Measurements from ENCODE around the gene PARVG.

Gene PARVG

DNA sequence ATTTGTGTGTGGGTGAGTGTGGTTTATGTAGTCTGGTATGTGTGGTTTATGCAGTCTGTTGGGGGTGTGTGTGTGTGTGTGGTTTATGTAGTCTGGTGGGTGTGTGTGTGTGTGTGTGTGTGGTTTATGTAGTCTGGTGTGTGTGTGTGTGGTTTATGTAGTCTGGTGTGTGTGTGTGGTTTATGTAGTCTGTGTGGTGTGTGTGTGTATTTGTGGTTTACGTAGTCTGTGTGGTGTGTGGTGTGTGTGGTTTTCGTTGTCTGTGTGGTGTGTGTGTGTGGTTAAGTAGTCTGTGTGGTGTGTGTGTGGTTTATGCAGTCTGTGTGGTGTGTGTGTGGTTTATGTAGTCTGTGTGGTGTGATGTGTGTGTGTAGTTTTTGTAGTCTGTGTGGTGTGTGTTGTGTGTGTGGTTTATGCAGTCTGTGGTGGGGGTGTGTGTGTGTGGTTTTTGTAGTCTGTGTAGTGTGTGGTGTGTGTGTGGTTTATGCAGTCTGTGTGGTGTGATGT is 26.2 kb upstream of the PARVG start:
- no peak for DNase-seq (ENCODE audit: low read depth in 2 of 3, low spot score in 2 of 3)

- DNase-seq (ENCODE audit: low read depth in 2 of 3, low spot score in 2 of 3), result no peak
Measured at GRCh38 chr22:44155115-44155514, 25.6 kb upstream of the PARVG start.

GRCh38 chr22:44157916-44158618 is 22.7 kb upstream of the PARVG start:
- DNase-seq (ENCODE audit: low read depth in 2 of 3, low spot score in 2 of 3), result no peak

DNA sequence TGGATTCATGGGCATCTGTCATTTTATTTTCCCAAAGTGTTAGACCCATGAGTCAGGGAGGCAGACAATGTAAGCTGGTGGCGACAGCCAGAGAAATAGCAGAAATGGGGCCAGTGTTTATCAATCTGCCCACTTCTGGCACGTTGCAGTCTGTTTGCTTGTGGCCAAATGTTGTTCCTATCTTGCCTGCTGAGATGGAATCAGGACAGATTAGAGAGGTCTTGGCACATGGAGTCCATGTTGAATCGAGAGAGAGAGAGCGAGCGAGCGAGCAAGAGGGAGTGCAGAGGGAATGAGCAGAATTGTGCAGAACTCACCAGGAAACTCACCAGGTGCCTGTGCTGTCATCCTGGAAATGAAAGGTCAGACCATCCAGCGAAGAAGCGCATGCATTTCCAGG is 21.9 kb upstream of the PARVG start:
- DNase-seq (ENCODE audit: low read depth in 2 of 3, low spot score in 2 of 3), result no peak

- DNase-seq (ENCODE audit: low read depth in 2 of 3, low spot score in 2 of 3), result no peak
Measured at GRCh38 chr22:44159221-44159620, 21.5 kb upstream of the PARVG start.

- DNase-seq (ENCODE audit: low read depth in 2 of 3, low spot score in 2 of 3), result no peak
Measured at GRCh38 chr22:44159811-44160210, 20.9 kb upstream of the PARVG start.

DNA sequence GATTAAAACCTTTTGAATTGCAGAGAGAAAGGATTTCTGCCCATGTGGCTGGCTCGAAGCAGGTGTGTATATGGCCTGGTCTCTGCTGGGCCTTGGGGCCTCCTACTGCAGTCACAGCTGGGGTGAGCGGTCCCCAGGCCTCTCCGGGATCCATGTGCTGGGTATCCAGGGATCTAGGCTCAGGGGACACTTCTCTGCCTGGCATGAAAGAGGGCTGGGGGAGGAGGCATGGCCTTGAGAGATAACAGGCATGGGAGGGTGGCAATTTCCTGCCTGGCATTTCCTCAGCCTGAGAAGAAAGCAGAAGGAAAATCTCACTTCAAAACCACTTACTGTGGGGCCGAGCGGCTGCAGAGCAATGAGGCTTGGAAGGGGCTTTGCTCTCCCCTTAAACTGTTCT is 20.3 kb upstream of the PARVG start:
- DNase-seq (ENCODE audit: low read depth in 2 of 3, low spot score in 2 of 3), result no peak

DNA sequence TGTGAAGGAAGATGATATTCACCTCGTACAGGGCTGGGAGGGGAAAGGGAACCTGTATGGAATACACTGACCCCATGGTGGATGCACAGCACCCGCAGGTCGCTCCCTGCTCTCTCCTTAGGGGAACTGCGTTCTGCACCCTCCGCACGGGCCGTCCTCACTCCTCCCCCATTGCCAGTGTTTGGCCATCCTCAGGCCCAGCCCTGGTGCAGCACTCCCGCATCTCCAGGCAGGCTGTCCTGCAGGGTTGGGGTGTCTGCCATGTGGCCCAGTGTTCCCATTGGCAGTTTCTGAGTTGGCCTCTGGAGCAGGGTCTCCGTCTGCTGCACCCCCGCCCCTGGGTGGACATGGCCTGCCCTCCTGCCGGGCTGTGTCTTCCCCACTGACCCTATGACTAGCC is 19.1 kb upstream of the PARVG start:
- no peak for DNase-seq (ENCODE audit: low read depth in 2 of 3, low spot score in 2 of 3)

GRCh38 chr22:44162960-44163359 is 17.8 kb upstream of the PARVG start:
- no peak for DNase-seq (ENCODE audit: low read depth in 2 of 3, low spot score in 2 of 3)

- no peak for DNase-seq (ENCODE audit: low read depth in 2 of 3, low spot score in 2 of 3)
Measured at GRCh38 chr22:44163536-44163935, 17.2 kb upstream of the PARVG start.

- DNase-seq (ENCODE audit: low read depth in 2 of 3, low spot score in 2 of 3), result no peak
Measured at GRCh38 chr22:44164031-44164430, 16.7 kb upstream of the PARVG start.

DNA sequence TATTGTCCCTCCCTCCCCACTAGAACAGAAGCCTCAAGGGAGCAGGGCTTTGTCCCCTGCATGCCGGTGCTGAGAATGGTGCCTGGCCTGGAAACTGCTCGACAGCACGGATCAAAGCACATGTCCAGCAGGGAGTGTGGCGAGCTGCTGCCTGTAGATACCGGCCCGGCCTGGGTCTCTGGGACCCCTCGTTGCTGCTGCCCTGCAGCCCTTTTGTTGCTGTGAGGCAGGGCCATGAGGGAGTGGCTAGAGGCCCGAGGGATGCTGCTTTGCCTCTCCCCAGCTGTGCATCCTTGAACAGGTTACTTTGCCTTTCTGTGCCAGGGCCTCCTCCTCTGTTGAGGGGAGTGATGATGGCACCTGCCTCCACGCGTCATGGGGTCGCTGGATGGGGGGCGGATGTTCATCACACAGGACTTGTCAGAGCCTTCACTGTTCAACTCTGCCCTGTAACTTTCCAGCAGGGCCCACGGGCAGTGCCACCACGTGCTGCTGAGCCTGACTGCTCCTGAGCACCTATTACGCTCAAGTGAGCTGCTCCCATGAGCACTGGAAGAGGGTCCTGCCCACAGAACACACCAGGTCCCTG is 15.3 kb upstream of the PARVG start:
- no peak for DNase-seq (ENCODE audit: low read depth in 2 of 3, low spot score in 2 of 3)

DNA sequence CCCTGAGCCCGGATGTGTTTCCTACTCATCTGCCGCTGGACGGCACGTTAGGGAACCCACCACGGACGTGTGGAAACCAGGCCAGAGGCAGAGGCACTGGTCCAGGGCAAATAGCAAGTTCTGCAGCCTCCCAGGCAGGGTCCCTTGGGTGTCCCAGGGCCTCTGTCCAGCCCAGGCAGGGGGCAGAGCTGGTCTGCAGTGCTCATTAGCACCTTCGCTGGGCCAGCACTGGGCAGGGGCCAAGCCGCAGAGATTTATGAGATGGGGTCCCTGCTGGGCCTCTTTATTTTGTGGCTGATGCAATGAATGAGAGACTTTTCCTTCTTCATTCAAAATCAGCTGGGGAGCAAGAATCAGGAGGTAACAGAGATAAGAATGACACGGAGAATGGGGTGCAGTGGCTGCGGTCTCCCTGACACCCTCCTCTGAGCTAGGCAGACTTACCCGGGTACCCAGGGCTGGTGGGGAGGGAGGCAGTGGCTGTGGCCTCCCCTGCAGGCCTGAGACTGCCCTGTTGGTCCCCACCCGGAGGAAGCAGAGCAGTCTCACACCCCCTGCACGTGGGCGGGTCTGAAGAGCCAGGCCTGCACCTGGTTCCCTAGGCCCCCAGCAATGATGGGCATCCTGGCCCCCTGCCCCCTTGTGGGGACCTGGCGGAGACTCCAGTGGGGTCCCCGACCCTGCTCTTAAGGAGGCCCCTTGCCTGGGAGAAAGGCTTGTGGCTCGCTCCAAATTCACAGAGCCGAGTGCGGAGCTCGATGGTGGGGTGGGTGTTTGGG is 14.0 kb upstream of the PARVG start:
- no peak for DNase-seq (ENCODE audit: low read depth in 2 of 3, low spot score in 2 of 3)

GRCh38 chr22:44167501-44167900 is 13.2 kb upstream of the PARVG start:
- DNase-seq (ENCODE audit: low read depth in 2 of 3, low spot score in 2 of 3), result no peak

DNA sequence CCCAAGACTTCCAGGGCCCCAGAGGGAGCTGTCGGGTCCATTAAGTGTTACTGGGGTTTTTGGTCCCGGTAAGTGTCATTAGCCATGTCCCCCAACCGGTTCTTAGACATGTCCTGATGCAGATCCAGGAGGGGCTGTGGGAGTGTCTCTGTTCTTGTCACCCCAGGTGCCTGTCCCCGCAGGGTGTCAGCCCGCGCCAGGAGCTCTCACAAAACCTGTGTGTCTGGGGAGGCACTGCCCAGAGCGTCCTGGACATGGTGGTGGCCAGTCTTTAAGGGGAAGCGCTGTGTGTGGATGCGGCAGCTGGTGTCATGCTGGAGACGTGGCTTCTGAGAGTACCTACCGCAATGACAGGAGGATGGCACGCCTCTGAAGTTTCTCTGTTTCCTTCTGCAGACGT is 12.5 kb upstream of the PARVG start:
- DNase-seq (ENCODE audit: low read depth in 2 of 3, low spot score in 2 of 3), result no peak

DNA sequence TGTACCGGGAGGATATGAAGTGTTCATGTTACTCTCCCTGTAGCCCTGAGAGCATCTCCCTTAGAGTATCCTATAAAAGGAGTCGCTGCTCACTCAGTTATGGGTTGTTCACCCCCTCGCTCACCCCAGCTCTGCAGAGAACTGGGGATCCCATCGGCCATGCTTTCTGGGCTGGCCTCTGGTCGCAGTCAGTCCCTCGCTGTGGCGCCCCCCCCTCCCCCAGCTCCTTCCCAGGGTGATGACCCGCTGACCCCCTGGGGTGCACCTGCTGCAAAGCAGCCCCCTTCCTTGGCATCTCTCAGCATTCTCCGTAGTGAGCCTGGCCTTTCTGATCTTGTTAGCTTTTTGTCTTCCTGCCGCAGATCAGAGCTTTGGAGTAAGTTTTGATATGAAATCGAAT is 10.3 kb upstream of the PARVG start:
- no peak for DNase-seq (ENCODE audit: low read depth in 2 of 3, low spot score in 2 of 3)

- DNase-seq (ENCODE audit: low read depth in 2 of 3, low spot score in 2 of 3), result no peak
Measured at GRCh38 chr22:44171561-44171960, 9.2 kb upstream of the PARVG start.

DNA sequence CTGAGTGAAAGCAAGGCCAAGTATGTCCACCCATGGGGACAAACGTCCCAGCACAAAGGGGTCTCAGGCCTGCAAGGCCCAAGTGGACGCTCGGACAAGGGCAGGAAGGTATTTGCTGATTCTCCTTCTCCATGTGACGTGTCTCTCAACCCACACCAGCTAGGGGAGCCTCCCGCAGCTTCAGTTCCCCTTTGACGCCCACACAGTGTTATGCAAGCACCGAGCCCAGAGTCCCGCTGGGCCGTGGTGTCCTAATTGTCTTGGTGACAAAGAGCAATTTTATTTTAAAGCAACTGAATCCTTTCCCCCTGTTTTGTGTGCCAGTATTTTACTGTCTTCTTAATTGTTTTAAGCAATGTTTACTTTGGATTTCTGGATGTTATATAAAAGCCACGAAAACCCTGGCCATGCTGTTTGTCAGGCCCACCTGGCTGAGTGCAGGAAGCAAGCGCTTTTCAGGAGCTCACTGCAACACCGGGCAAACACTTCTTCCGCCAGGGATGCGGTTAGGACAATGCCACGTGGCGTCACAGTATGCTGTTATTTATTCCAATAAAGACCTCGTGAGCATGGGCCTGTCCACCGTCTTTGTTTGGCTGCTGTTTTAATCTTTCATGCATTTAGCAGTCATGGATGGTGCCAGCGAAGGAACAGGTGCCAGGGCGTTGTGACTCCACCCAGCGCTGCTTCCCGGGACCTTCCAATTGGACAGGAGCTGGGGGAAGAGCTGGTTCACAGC is 8.2 kb upstream of the PARVG start:
- DNase-seq (ENCODE audit: low read depth in 2 of 3, low spot score in 2 of 3), result no peak

- DNase-seq (ENCODE audit: low read depth in 2 of 3, low spot score in 2 of 3), result no peak
Measured at GRCh38 chr22:44173154-44173553, 7.6 kb upstream of the PARVG start.

- DNase-seq (ENCODE audit: low read depth in 2 of 3, low spot score in 2 of 3), result no peak
Measured at GRCh38 chr22:44175676-44176075, 5.0 kb upstream of the PARVG start.

DNA sequence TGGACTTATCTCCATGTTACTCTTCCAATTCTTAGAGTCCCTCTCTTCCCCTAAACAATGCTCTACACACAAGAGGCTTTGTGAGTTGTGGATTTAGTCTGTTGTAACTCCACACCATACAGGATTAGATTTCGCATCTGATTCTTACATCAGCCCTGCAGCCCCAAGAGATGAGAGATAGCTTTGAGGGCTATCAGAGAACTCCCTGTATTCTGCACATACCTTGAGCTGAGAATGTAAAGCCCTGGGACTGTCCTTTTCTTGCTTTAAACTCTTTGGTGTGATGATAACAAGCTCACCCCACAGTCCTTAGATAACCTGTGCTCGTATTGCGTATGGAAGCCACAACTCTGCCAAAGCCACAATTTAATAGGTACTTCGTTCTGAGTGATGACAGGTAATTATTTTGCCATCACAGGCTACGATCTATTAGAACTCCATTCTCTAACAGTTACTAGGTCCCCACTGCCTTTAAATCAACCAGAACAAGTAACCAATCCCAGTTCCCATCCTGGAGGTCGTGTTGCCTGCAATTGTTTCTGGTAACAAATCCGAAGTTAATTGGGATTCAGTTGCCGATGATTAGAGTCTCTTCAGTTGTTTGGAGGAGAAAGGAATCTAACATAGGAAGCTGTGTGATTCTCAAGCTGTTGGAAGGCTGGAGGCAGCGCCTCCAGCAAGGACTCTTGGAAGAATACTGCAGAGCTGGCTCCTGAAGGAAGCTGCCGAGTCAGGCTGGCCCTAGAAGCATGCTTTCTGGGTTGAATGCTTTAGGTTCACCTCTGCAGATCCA is 1.3 kb upstream of the PARVG start:
- no peak for DNase-seq (ENCODE audit: low read depth in 2 of 3, low spot score in 2 of 3)

Measured in activated CD8-positive, alpha-beta memory T cell treated with anti-CD3 and anti-CD28 coated beads for 48 hours (primary cell).